Fibroblast of pulmonary artery (primary cell): ENCODE data around the gene TK1.

Experiments
- DNase-seq: peaks from one replicate; pipeline ENCODE4 v3.0.0-alpha.2; 2010; ENCODE audit warnings: low read depth
- H3K4me3 ChIP-seq: replicated peaks from 2 replicates; pipeline ENCODE4 v1.5.1; 2011; ENCODE audit warnings: low read depth, mild to moderate bottlenecking, control low read depth, low read length, moderate library complexity
- TF ChIP-seq, protein P1 (sequence below): IDR thresholded peaks from 2 replicates; pipeline ENCODE4 v1.5.1; 2011; ENCODE audit warnings: mild to moderate bottlenecking, control low read depth, low read length, inconsistent platforms; ENCODE audit errors: missing control alignments

TK1 gene

DNA sequence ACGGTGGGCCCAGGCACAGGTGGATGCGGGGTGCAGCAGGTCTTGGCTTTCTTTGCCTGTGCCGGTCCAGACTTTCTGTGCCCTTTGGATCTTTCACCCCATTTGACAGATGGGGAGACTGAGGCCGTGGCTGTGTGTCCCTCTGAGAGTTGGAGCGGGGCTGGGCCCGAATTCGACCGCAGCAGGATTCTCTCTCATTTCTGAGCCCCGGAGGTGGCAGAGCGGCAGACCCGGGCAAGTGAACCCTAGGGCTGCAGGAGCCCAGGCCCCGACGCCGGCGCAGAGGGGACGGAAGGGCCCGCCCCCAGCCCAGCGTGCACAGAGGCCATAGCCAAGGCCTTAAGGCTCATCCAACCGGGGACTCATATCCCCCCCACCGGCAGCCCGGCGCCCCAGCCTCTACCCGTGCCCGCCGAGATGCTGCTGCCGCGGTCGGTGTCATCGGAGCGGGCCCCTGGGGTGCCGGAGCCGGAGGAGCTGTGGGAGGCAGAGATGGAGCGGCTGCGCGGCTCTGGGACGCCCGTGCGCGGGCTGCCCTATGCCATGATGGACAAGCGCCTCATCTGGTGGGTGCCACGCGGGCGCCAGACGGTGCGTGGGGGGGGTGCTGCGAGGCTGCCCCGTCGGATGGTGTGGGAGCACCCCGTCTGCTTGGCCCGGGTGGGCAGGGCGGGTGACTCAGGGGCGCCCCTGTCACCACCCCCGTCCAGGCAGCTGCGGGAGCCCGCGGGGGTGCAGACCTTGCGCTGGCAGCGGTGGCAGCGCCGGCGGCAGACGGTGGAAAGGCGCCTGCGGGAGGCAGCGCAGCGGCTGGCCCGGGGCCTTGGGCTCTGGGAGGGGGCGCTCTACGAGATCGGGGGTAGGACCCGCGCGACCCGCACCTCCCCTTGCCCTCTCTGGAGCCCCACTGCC, 55.4 kb downstream of the TK1 start:
- TF ChIP-seq, protein P1, sequence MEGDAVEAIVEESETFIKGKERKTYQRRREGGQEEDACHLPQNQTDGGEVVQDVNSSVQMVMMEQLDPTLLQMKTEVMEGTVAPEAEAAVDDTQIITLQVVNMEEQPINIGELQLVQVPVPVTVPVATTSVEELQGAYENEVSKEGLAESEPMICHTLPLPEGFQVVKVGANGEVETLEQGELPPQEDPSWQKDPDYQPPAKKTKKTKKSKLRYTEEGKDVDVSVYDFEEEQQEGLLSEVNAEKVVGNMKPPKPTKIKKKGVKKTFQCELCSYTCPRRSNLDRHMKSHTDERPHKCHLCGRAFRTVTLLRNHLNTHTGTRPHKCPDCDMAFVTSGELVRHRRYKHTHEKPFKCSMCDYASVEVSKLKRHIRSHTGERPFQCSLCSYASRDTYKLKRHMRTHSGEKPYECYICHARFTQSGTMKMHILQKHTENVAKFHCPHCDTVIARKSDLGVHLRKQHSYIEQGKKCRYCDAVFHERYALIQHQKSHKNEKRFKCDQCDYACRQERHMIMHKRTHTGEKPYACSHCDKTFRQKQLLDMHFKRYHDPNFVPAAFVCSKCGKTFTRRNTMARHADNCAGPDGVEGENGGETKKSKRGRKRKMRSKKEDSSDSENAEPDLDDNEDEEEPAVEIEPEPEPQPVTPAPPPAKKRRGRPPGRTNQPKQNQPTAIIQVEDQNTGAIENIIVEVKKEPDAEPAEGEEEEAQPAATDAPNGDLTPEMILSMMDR: no peak
- DNase-seq: no peak
- no peak overlapping the region for H3K4me3 ChIP-seq

DNA sequence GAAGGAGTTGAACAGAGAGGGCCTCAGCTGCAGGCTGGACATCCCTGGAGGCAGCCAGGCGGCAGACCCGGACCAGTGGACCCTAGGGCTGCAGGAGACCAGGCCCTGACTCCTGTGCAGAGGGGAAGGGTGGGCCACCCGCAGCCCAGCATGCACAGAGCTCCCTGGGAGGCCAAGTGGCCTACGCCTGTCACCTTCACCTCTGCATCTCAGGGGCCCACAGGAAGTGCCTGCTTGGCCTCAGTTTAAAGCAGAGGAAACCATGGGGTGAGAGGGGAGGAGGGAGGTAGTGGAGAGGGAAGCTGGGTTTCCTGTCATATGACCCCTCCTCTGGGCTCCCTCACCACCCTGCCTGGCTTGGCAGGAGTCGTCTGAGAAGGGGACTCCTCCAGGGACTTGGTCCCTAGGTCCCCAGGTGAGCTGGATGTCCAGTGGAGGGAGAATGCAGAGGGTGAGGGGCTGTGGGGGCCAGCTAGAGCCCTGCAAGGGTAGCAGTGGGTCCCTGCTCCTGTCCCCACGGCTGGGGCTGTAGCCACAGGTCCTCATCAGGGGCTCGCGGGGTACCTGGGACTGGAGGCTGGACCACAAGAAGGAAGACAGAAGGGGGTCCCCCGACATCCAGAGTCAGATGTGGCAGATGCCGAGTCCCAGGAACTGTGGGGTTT, 56.3 kb downstream of the TK1 start, which contains the start of gene TMC8:
Gene TMC8, plus strand, starts transcription at position 335 of the 665 bp plus-strand sequence. CDS start 818 bp downstream, outside the sequence.
- no peak for DNase-seq
- TF ChIP-seq, protein P1: no peak
- no peak within 1 kb of the TSS for H3K4me3 ChIP-seq

DNA sequence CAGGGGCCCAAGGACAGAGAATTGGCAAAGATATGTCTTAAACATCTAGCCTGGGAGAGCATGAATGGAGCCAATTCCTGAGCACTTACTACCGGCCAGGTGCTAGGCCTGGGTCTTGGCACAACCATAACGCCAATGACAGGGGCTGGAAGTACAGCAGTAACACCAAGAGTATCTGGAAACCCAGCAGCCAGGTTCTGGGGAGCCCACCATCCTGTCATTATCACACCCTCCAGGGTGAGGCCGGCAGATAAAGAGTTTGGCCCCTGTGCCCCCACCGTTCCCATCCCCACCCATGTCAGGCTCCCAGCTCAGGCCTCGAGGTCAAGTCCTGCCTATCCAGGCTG, 56.8 kb downstream of the TK1 start:
- TF ChIP-seq, protein P1: no peak
- H3K4me3 ChIP-seq: no peak overlapping the region
- DNase-seq: no peak

DNA sequence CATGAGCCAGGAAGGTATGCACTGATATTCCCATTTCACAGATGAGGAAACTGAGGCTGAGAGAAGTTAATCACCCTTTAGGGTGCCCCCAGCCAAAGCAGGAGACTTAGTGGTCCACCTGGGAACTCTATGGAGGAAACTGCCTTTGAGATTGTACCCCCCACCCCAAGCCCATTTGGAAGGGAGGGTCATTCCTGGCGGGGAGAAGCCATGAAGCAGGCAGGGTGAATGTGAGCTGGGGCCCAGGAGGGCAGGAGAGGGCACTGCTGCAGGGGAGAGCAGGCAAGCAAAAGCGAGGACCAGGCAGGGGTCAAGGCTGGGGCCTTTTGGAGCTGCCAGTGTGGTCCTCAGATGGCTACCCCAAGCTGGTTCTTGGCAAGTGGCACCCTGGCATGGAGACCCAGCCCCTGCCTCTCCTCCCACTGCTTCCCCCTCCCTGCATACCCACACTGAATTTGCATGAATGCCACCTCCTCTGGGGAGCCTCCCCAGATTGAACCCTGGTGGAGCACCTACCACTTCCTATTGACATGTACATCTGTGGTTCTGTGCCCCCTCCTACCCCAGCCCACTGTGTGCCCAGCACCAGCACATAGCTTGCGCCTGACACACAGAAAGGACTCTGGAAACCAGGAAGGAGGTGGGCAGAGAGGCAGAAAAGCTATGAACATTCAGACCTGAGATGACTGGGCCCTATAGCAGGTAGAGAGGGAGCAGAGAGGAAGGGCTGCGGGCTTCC, 57.3 kb downstream of the TK1 start:
- TF ChIP-seq, protein P1: no peak
- no peak overlapping the region for H3K4me3 ChIP-seq
- DNase-seq: no peak

DNA sequence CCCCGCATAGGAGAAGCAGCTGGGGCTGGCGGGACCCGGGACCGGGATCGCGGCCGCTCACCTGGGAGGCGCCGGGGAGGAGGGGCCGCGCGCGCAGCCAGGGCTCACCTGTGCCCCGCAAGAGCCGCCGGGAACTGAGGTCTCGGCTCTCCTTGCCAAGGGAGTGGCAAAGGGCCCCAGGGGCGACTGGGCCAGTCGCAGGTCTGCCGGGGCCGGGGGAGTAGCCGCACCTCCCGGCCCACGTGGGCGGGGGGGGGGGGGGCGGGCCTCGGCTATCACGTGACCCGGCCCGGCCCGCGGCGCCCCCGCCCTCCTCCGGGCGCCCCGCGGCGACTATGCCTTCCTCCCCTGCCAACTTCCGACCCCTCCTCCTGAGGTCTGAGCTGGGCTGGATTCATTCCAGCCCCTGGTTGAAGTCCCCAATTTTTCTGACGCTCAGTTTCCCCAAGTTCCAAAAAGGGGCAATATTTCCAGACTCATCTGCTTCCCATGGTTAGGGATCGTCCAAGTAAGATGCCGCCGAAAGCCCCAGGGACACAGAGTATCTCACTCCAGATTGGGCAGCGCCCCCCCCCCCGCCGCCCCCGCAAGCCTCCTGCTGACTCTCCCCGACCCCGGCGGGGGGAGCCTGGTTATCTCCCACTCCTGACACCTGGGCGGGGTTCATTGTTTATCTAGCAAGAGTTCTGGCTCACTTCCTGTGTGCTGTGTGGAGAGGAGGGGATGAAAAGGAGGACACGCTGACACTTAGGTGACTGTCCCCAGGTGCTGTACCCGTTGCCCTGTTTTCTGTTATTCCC, 58.1 kb downstream of the TK1 start, which contains the start of gene TMC6:
Gene TMC6, minus strand, starts transcription at position 205 of the 800 bp plus-strand sequence. CDS start 1,923 bp downstream, outside the sequence.
- TF ChIP-seq, protein P1: no peak
- no peak for DNase-seq
- H3K4me3 ChIP-seq: peak within 1 kb of the TSS; percentile 53
